Glutamatergic neuron (in vitro differentiated cells): ENCODE data around the gene ZC3H10. TPM values are rescaled to one million over a fixed set of nuclear protein-coding genes. Genes with fewer than 3 reads are reported as not detected.

Experiments used
- DNase-seq: peaks from one replicate; pipeline ENCODE4 v3.0.0; 2022
- H3K27ac Mint-ChIP-seq: one replicate; pipeline ENCODE4 v1.8.0; 2020; ENCODE audit warnings: mild to moderate bottlenecking, mixed read lengths, inconsistent platforms; ENCODE audit not compliant: unreplicated experiment
- H3K27me3 Mint-ChIP-seq: one replicate; pipeline ENCODE4 v1.8.0; 2020; ENCODE audit warnings: mild to moderate bottlenecking, moderate library complexity, mixed read lengths, inconsistent platforms; ENCODE audit not compliant: unreplicated experiment
- H3K36me3 Mint-ChIP-seq: one replicate; pipeline ENCODE4 v1.8.0; 2020; ENCODE audit warnings: mild to moderate bottlenecking, mixed read lengths, inconsistent platforms; ENCODE audit not compliant: unreplicated experiment
- H3K4me1 Mint-ChIP-seq: one replicate; pipeline ENCODE4 v1.8.0; 2020; ENCODE audit warnings: mild to moderate bottlenecking, low read depth, mixed read lengths, inconsistent platforms; ENCODE audit not compliant: unreplicated experiment
- H3K4me3 Mint-ChIP-seq: one replicate; pipeline ENCODE4 v1.8.0; 2020; ENCODE audit warnings: mild to moderate bottlenecking, mixed read lengths, inconsistent platforms; ENCODE audit not compliant: unreplicated experiment
- H3K9me3 Mint-ChIP-seq: one replicate; pipeline ENCODE4 v1.8.0; 2020; ENCODE audit warnings: mild to moderate bottlenecking, moderate library complexity, mixed read lengths, inconsistent platforms; ENCODE audit not compliant: unreplicated experiment
- CTCF ChIP-seq: fragments of 200-600 bp; sonication (generic); IDR thresholded peaks from one replicate; pipeline ENCODE4 v1.5.0; 2021; ENCODE audit not compliant: partially characterized antibody, unreplicated experiment
- total RNA-seq: library from RNA; stranded (reverse); fragmentation: NEBNext Ultra II Directional; extraction: Animal tissue kit (Norgen Biotek cat#: 25700); gene quantifications from one replicate; pipeline ENCODE4 v1.2.1, GENCODE V29; 2021; ENCODE audit not compliant: unreplicated experiment

Gene ZC3H10
- total RNA-seq, 1 donor from 2014 or later = 11.1 TPM

DNA sequence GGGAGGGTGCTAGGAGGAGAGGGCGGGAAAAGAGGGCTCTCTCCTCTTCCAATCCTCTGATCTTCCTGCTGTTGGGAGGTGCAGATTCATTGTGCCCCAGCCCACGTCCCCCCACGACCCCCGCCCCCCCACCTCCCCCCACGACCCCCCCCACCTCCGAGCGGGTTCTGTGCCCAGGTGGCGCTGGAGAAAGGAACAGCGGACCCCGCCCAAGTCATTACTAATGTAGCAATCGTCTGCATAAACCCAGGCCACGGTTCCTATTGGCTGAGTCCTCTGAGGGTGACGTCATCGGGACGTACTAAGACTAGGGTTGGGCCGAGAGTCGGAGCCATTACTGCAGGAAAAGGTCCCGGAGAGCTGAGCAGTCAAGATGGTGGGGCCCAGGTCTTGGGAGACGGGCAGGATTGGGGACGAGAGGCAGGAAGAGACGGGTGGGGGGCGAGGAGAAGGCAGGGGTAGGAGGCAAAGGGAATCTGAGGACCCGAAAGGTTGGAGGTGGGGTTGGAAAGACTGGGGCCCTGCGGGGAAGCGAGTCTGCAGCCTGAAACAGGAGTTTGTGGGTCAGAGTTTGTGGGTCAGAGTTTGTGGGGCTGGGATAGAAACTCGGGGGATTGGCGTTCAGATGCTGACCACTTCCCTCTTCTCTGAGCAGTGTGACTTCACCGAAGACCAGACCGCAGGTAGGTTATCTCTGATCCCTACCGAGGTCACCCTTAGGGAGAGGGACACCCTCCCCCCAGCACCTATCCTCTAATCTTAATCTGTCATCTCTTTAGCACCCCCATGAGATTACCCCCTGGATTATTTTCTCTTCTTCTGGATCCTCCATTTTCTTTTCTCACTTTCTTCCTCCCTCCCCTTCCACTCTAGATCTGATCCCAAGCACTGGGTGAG is 40.2 kb downstream of the ZC3H10 start, which contains the start of gene MYL6:
MYL6 (plus strand) TSS at position 331 of the 897 bp plus-strand sequence; CDS start at position 374, 43 bp downstream.
- TF ChIP-seq CTCF = no peak
- Mint-ChIP-seq H3K36me3 (peaks cover 5% of the 10 kb centered on the region), H3K9me3 (peaks cover 25% of the 10 kb centered on the region), H3K4me1 (peaks cover 23% of the 10 kb centered on the region), H3K4me3 (peak within 1 kb of the TSS; percentile 95), H3K27ac (peak within 1 kb of the TSS; percentile 98), H3K27me3 (peaks cover 38% of the 10 kb centered on the region)
- peak; percentile 87 for DNase-seq

- peak overlapping the region; percentile 95 for H3K4me3 Mint-ChIP-seq
- no peak for TF ChIP-seq CTCF
- peaks cover 25% of the 10 kb centered on the region for H3K9me3 Mint-ChIP-seq
- H3K4me1 Mint-ChIP-seq = peaks cover 20% of the 10 kb centered on the region
- peak; percentile 55 for DNase-seq
- H3K27me3 Mint-ChIP-seq = peaks cover 42% of the 10 kb centered on the region
- peaks cover 5% of the 10 kb centered on the region for H3K36me3 Mint-ChIP-seq
- H3K27ac Mint-ChIP-seq = peak overlapping the region; percentile 98
Observed at GRCh38 chr12:56158926-56159461, 40.9 kb downstream of the ZC3H10 start.

DNA sequence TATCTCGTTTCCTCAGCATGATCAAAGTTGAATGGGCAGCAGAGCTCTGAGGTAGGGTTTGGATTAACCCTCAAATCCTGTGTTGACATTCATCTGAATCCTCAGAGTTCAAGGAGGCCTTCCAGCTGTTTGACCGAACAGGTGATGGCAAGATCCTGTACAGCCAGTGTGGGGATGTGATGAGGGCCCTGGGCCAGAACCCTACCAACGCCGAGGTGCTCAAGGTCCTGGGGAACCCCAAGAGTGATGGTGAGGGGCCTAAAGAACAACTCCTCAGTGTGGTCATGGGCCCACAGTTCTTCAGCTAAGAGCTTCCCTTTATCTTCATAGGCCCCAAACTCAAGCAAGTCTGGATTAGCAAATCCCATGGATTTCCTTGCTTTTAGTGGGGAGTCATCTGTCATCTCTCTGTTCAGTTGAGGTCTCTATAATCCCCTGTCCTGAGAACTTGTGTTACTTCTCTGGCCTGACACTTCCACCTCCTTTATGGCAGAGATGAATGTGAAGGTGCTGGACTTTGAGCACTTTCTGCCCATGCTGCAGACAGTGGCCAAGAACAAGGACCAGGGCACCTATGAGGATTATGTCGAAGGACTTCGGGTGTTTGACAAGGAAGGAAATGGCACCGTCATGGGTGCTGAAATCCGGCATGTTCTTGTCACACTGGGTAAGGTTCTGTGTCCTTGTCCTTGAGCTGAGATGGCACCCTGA is 41.6 kb downstream of the ZC3H10 start:
- Mint-ChIP-seq H3K9me3 (peaks cover 27% of the 10 kb centered on the region), H3K4me1 (peaks cover 20% of the 10 kb centered on the region), H3K4me3 (peak overlapping the region; percentile 95), H3K36me3 (peaks cover 5% of the 10 kb centered on the region), H3K27ac (peak overlapping the region; percentile 98), H3K27me3 (peaks cover 42% of the 10 kb centered on the region)
- no peak for DNase-seq
- TF ChIP-seq CTCF = no peak

GRCh38 chr12:56160193-56160763 is 42.2 kb downstream of the ZC3H10 start:
- peaks cover 5% of the 10 kb centered on the region for H3K36me3 Mint-ChIP-seq
- no peak for DNase-seq
- H3K27me3 Mint-ChIP-seq = peaks cover 41% of the 10 kb centered on the region
- H3K27ac Mint-ChIP-seq = peak overlapping the region; percentile 60
- H3K9me3 Mint-ChIP-seq = peaks cover 27% of the 10 kb centered on the region
- H3K4me1 Mint-ChIP-seq = peaks cover 20% of the 10 kb centered on the region
- peak overlapping the region; percentile 95 for H3K4me3 Mint-ChIP-seq
- TF ChIP-seq CTCF = no peak
